Tibial nerve (tissue), 4 donors: ENCODE data around the gene NEUROD2. TPM values are rescaled to one million over a fixed set of nuclear protein-coding genes. Genes with fewer than 3 reads are reported as not detected.

ENCODE experiments used
- DNase-seq, 2 donors: peaks; one replicate each; pipeline ENCODE4 v3.0.0-alpha.2; 2019; ENCODE audit warnings: low spot score in 2 of 2
- H3K27ac ChIP-seq, 4 donors: fragments of 200-600 bp; sonication (generic) in 3 of 4; one replicate each; pipeline ENCODE4 v1.5.1; 2017 to 2019; ENCODE audit warnings: mild to moderate bottlenecking in 1 of 4
- H3K27me3 ChIP-seq, 2 donors: fragments of 200-600 bp; sonication (generic) in 1 of 2; one replicate each; pipeline versions ENCODE4 v1.5.1 to v1.6.0; 2017 to 2019
- H3K36me3 ChIP-seq, 3 donors: fragments of 200-600 bp; sonication (generic); one replicate each; pipeline ENCODE4 v1.5.1; 2018 to 2019
- H3K4me1 ChIP-seq, 4 donors: fragments of 200-600 bp; sonication (generic) in 3 of 4; one replicate each; pipeline ENCODE4 v1.5.1; 2017 to 2019
- H3K4me3 ChIP-seq, 4 donors: fragments of 200-600 bp; sonication (generic) in 3 of 4; one replicate each; pipeline ENCODE4 v1.5.1; 2017 to 2019; ENCODE audit warnings: mild to moderate bottlenecking in 1 of 4, moderate library complexity in 1 of 4
- H3K9me3 ChIP-seq, 4 donors: fragments of 200-600 bp; sonication (generic) in 3 of 4; one replicate each; pipeline ENCODE4 v1.5.1; 2017 to 2019
- CTCF ChIP-seq, 5 experiments: fragments of 200-600 bp in 3 of 5; fragments of 450-650 bp in 2 of 5; sonication (generic) in 3 of 5; IDR thresholded peaks; one replicate each; pipeline ENCODE4 v1.5.1; 2016 to 2019; ENCODE audit warnings: antibody characterized with exemption in 5 of 5, mild to moderate bottlenecking in 3 of 5, moderate library complexity in 2 of 5
- EP300 ChIP-seq, 2 donors: sonication (generic); formaldehyde crosslinking; IDR thresholded peaks; one replicate each; pipeline ENCODE4 v1.6.1; 2017; ENCODE audit warnings: antibody characterized with exemption in 2 of 2, mild to moderate bottlenecking in 1 of 2
- POLR2A ChIP-seq, 2 donors: fragments of 450-650 bp; IDR thresholded peaks; one replicate each; pipeline ENCODE4 v1.6.1; 2017; ENCODE audit warnings: antibody characterized with exemption in 2 of 2, mild to moderate bottlenecking in 2 of 2, moderate library complexity in 2 of 2
- WGBS, 2 donors: methylation state at CpG; one replicate each; pipeline ENCODE4 v1.1.5; 2018; 5-methylcytosine and 5-hydroxymethylcytosine counted together
- total RNA-seq, 4 donors: library from RNA; depleted of rRNA; stranded (reverse); fragments of >200 nt; gene quantifications; one replicate each; pipeline ENCODE4 v1.1.0, GENCODE V29; 2016

Gene NEUROD2
- total RNA-seq, 4 donors from 2014 or later: not detected

GRCh38 chr17:39632153-39632941 is 24.6 kb upstream of the NEUROD2 start:
- Histone ChIP-seq H3K27ac (peak overlapping the region; percentile 60 to 88 (median 73)), H3K36me3 (no peaks in the 10 kb centered on the region), H3K27me3 (peaks cover 0 to 31% of the 10 kb centered on the region in 2 donors), H3K9me3 (no peaks in the 10 kb centered on the region), H3K4me3 (no peak overlapping the region), H3K4me1 (peaks cover 0 to 57% (median 19%) of the 10 kb centered on the region in 4 donors)
- DNase-seq: no peak
- TF ChIP-seq CTCF (IDR thresholded peaks at IDR 0.05): peak in 1 of 5 experiments; percentile 9
- no peak for TF ChIP-seq POLR2A (IDR thresholded peaks at IDR 0.05)
- no peak for TF ChIP-seq EP300 (IDR thresholded peaks at IDR 0.05)
- WGBS, 2 donors: 34 to 42% methylated on average over 13 of the region's 13 CpGs

DNA sequence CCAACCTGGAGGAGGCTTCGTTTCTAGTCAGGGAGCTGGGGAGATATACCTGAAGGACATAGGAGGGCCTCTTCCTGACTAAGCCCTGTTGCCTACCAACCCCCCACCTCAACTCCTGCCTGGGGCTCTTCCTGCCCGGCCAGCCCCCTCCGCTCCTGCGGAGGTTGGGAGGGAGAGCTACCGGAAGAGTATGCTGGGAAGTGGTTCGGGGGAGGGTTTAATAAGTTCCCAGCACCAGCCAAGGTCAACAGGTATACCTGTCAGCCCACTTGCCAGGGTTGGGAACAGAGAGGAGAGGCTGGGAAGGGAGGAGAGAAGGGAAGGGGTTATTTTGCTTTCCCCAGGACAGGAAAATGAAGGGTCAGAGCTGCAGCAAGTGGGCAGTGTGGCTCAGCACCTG is 23.7 kb upstream of the NEUROD2 start:
- peaks cover 7 to 41% of the 10 kb centered on the region in 2 donors for H3K27me3 ChIP-seq
- H3K9me3 ChIP-seq: no peaks in the 10 kb centered on the region
- WGBS, 2 donors: 50% methylated on average over 6 of the region's 6 CpGs
- H3K36me3 ChIP-seq: no peaks in the 10 kb centered on the region
- DNase-seq: no peak
- TF ChIP-seq EP300 (IDR thresholded peaks at IDR 0.05) (no peak), POLR2A (IDR thresholded peaks at IDR 0.05) (no peak)
- peak overlapping the region in 3 of 4 donors; percentile 64 to 88 (median 82) for H3K27ac ChIP-seq
- peaks cover 0 to 62% (median 24%) of the 10 kb centered on the region in 4 donors for H3K4me1 ChIP-seq
- H3K4me3 ChIP-seq: no peak overlapping the region

- DNase-seq: no peak
- no peak overlapping the region for H3K4me3 ChIP-seq
- H3K27ac ChIP-seq: peak overlapping the region in 1 of 4 donors; percentile 50
- TF ChIP-seq CTCF (IDR thresholded peaks at IDR 0.05): no peak
- no peak for TF ChIP-seq EP300 (IDR thresholded peaks at IDR 0.05)
- no peak for TF ChIP-seq POLR2A (IDR thresholded peaks at IDR 0.05)
- 72 to 76% methylated on average over 11 to 12 of the region's 12 CpGs for WGBS, 2 donors
- no peaks in the 10 kb centered on the region for H3K9me3 ChIP-seq
- no peaks in the 10 kb centered on the region for H3K36me3 ChIP-seq
- peaks cover 7 to 56% of the 10 kb centered on the region in 2 donors for H3K27me3 ChIP-seq
- H3K4me1 ChIP-seq: peaks cover 0 to 62% (median 23%) of the 10 kb centered on the region in 4 donors
Measured at GRCh38 chr17:39629898-39630297, 22.2 kb upstream of the NEUROD2 start.

GRCh38 chr17:39629494-39629880 is 21.8 kb upstream of the NEUROD2 start:
- no peak for DNase-seq
- no peak overlapping the region for H3K4me3 ChIP-seq
- TF ChIP-seq CTCF (IDR thresholded peaks at IDR 0.05) (no peak), POLR2A (IDR thresholded peaks at IDR 0.05) (no peak), EP300 (IDR thresholded peaks at IDR 0.05) (no peak)
- H3K9me3 ChIP-seq: no peaks in the 10 kb centered on the region
- no peaks in the 10 kb centered on the region for H3K36me3 ChIP-seq
- H3K4me1 ChIP-seq: peaks cover 0 to 60% (median 23%) of the 10 kb centered on the region in 4 donors
- H3K27ac ChIP-seq: peak overlapping the region in 1 of 4 donors; percentile 50
- H3K27me3 ChIP-seq: peaks cover 7 to 59% of the 10 kb centered on the region in 2 donors
- WGBS, 2 donors: 55 to 61% methylated on average over 3 of the region's 3 CpGs

DNA sequence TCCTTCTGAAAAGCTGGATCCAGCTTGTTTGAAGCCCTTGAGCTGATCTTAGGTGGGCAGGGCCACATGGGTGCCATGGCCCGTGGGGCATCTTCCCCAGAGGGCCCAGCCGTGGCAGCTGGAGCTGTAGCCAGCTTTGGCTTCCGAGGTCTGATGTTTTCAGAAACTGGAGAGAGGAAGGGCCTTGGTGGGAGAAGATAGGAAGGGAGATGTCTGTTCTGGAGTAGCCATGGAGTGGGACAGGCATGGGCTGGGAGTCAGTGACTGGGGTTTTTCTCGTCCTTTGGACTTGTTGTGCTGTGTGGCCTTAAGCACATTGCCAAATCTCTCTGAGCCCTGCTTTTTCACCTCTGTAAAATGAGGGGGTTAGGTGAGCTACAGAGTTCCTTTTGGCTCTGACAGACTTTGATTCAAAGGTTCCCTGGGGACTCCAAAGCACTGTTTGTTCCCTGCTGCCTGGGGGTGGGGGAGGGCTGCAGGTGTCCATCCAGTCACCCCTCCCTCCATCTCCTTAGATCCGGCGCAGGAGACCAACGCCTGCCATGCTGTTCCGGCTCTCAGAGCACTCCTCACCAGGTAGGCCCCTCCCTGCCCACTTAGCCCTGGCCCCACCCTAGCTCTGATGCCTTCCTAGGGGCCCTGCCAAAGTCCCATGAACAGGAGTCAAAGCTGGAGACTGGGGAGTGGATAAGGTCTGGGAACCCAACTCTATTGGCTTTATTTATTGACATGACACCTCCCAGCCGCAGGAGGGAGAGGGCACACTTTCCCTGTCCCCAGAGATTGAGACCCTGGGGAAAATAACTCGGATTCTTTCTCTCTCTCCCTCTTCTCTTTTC is 21.2 kb upstream of the NEUROD2 start:
- DNase-seq: no peak
- no peak overlapping the region for H3K4me3 ChIP-seq
- H3K9me3 ChIP-seq: no peaks in the 10 kb centered on the region
- peaks cover 7 to 59% of the 10 kb centered on the region in 2 donors for H3K27me3 ChIP-seq
- WGBS, 2 donors: 59 to 66% methylated on average over 10 of the region's 10 CpGs
- H3K36me3 ChIP-seq: no peaks in the 10 kb centered on the region
- peaks cover 0 to 56% (median 21%) of the 10 kb centered on the region in 4 donors for H3K4me1 ChIP-seq
- H3K27ac ChIP-seq: peak overlapping the region in 2 of 4 donors; percentile 66 to 90
- TF ChIP-seq CTCF (IDR thresholded peaks at IDR 0.05) (no peak), EP300 (IDR thresholded peaks at IDR 0.05) (no peak), POLR2A (IDR thresholded peaks at IDR 0.05) (no peak)
